ENCODE data around the gene TRMT2B. TPM values are rescaled to one million over a fixed set of nuclear protein-coding genes. Genes with fewer than 3 reads are reported as not detected.
"Not testable (repeated sequence)": the region's sequence is repeated elsewhere in the genome, so short reads cannot be mapped to it uniquely, and the experiment has no call there.

Gene TRMT2B
- total RNA-seq: 11.8 and 13.3 TPM in 2 replicates
- 8.9 TPM for polyA plus RNA-seq (2012)

DNA sequence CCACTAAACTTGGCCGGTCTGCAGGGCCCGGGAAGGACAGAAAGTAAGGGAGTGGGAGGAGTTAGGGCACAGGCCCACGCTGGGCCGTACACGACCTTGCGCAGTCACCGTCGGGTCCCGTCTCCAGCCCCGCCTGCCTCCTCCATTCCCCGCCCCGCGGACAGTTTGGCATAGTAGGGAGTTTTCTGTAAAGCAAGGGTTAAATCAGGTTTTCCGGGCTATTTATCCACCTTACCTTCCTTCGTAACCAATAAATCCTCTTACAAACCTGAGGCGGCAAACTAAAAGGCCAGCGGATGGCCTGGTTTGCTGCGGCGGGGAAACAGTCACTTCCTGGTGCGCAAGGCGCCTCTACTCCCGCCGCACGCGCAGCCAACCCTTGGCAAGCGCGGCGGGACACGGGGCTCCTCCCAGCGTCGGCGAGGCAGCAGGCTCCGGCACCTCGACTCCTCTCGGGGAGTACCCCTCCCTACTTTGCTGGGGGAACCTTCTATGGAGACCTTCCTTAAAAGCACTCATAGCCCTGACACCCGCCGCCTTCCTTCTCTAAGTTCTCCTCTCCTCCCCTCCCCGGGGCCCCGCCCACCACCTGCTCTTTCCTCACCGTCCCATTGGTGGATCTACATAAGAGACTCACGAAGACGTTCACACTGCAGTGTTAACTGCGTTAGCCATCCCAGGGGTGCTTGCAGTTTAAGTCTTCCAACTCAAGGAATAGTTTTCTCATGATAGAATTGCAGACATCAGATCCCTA is at the start of gene TRMT2B:
Gene TRMT2B (minus strand): TSS at position 563 of the 754 bp plus-strand sequence. CDS start 9,822 bp downstream, outside the sequence.
- peak; percentile 79 for DNase-seq (ENCODE audit: low read depth)

DNA sequence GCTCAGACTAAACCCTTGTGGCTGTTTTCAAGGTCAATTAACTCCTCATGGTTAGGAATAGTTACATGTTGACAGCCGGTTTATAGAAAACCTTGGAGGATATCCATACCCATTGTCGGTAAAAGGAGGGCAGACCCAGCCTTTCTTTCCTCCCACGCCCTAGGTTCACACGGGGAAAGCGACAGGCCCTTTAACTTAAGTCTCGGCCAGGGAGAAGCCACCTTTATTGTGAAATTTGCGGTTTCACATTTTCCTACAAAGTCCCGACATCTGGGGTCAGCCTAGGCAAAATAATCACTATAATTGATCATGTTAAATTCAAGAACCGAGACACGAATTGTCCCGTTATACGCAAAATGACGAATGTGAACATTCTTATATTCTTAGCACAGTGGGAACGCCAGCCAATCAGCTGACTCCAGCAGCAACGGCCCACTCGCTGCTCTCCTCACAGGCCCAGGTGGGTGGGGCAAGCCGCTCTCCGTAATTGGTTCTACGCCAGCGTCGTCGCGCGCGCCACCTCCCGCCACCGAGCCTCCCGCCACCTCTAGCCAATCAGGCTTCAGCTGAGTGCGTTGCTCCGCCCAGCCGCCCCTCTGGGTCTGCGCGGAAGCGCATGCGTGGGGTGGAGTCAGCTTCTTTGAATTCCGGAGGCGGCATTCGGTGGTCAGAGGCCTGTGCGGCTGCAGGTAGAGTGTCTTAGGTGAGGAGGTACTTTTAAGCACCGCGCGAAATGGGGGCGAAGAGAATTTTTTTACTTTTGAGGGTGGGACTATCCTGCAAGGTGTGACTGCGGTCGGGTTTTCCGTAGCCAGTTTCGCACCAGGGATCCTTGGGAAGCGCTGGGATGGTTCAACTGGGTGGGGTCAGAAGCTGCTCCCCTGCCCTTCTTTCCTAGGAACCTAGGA is 45.9 kb upstream of the TRMT2B start, which contains the start of gene CENPI:
Gene CENPI (plus strand): TSS at position 659 of the 908 bp plus-strand sequence. CDS start 2,867 bp downstream, outside the sequence.
- DNase-seq (ENCODE audit: low read depth): peak; percentile 91

GRCh38 chrX:101091817-101092216 is 39.9 kb upstream of the TRMT2B start:
- DNase-seq (ENCODE audit: low read depth): no peak

DNA sequence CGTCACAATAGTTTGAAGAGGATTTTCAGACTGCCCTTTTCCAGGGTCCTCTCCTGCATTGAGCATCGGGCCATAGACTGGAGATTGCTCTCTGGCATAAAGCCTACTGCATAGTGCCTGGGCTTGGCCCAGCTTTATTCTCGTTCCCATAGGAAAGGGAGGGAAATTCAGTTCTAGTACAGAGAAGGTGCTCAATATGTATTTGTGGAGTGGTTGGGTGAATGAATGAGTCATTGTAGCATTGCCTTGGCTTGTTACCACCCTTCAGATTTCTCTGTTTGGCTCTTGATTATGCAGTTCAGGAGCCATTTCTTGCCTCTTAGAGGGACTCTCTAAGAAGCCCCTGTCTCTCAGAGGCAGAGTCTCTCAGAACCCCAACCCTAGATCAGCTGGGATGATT is 29.3 kb upstream of the TRMT2B start:
- DNase-seq (ENCODE audit: low read depth): no peak

GRCh38 chrX:101080326-101081124 is 28.6 kb upstream of the TRMT2B start:
- no peak for DNase-seq (ENCODE audit: low read depth)

DNA sequence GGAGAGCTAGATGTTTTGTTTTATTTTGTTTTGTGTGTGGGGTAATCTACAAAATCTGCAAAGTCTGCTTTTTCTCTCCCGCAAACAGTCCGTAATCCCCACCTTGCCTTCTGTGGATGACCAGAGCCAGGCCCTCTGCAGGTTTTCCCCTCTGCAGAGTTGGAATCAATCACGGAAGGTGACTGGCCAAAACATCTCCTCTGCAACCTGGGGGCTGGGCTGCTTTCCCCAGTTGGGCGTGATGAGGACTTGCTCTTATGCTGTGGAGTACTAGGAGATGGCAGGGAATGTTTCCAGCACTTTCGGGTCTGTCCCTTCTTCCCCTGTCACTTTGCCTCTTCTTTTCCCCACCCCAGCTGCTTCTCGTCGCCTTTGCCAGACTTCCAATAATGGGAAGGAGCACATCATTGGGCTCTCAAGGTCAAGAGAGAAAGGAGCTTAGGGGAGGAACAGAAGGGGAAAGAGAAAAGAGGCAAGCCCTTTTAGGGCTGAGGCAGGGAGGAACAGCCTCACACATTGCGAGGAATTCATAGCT is 27.9 kb upstream of the TRMT2B start:
- DNase-seq (ENCODE audit: low read depth): no peak

DNA sequence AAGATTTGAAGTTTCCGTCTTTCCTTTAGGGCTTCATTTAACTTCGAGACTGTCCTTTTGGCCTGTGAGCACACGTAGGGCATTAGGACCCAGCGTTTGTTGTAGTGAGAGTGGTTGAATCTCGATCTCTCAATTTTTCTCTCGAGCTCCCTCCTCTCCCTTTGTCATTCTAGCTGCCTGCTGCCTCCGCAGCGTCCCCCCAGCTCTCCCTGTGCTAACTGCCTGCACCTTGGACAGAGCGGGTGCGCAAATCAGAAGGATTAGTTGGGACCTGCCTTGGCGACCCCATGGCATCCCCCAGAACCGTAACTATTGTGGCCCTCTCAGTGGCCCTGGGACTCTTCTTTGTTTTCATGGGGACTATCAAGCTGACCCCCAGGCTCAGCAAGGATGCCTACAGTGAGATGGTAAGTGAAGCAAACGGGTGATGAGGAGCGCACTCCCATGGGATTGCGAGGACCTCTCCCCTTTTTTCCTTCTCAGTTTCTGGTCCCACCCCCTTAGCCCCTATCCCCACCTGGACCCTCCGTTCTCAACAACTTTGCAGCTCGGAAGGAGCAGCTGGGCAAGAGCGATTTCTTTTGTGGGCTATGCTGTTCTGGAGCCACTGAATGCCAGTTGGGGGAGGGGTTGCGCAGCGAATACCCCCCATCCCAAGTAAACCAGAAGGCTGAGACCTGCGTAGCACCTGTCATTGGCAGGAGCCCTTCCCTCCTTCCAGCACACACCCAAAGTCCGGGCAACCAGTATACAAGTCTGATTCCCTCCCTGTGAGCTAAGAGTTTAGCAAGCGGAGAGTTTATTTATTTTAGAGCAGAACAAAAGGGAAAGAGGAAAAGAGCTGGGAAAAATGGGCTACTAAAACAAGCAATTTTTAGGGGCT is 27.0 kb upstream of the TRMT2B start, which contains the start of gene TMEM35A:
Gene TMEM35A (plus strand): TSS at position 164 of the 883 bp plus-strand sequence. CDS start 124 bp downstream, at position 288.
- peak; percentile 38 for DNase-seq (ENCODE audit: low read depth)

DNA sequence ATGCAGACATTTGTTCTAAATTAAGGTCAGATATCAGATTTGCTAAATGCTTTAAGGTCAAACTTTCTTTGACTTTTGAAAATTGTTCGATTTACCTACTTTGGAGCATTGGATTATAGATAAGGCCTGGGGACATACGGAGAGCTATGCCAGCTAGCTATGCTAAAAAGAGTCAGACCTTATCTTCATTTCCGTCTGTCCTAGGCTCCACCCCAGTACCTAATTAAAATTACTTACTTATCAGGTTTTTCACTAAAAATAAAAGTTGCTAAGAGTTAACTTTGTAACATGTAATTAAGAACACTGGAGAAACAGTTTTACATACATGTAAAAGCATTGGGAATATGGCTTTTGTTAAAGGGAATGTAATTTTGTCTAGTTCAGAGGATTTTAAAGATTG is 19.7 kb upstream of the TRMT2B start:
- DNase-seq (ENCODE audit: low read depth): no peak

DNA sequence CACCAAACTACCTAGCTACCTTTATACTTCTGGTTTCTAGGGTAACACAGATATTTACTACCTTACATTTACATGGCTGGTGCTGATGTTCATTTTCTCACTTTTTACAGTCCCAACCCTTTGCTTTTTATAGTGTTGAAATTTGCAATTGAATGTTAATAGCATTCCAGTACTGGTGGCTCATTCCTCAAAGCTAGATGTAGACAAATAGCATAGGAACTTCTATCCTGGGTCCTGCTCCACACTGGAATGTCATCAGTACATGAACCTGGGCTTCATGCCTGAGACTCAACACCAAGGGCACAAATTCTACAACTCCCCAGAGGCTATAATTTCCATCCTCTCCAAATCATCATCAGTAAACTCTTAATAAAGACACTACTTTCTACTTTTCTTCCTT is 10.3 kb upstream of the TRMT2B start:
- DNase-seq (ENCODE audit: low read depth): no peak

- no peak for DNase-seq (ENCODE audit: low read depth)
These were observed 5.3 kb upstream of the TRMT2B start for GRCh38 chrX:101057093-101057714.

- DNase-seq (ENCODE audit: low read depth): not testable (repeated sequence)
These were observed 4.6 kb upstream of the TRMT2B start for GRCh38 chrX:101056551-101056950.

DNA sequence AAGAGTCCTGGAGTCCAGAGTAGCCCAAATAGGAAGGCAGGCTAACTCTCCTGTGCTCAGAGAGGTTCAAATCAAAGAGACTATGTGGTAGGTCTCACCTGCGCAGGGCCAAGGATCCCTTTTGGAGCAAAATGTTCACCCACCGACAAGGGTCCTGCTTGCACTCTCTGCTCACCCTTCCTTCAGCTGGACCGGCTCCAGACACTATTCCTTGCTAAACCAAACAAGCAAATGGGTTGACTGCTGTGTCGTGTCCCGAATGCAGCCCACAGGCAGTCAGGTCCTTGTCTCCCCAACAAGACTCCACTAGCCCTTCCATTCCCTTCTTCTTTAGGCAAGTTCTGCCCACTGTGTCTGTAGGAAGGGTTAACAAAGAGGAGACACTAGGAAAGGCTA is 760 bp downstream of the TRMT2B start:
- DNase-seq (ENCODE audit: low read depth): no peak

DNA sequence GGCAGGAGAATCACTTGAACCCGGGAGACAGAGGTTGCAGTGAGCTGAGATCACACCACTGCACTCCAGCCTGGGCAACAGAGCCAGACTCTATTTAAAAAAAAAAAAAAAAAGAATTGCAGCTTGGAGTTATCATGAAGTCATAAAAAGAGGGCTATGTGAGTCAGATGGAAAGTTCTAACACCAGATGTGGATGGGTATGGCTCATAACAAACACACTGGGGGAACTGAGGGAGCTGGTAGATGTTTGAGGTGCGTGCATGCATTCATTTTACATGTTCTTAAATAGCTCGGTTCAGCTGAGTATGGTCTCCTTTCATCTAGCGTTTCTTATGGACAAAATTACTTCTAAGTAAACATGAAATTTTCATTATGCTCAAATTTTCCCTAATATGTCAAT is 11.7 kb downstream of the TRMT2B start:
- no peak for DNase-seq (ENCODE audit: low read depth)

DNA sequence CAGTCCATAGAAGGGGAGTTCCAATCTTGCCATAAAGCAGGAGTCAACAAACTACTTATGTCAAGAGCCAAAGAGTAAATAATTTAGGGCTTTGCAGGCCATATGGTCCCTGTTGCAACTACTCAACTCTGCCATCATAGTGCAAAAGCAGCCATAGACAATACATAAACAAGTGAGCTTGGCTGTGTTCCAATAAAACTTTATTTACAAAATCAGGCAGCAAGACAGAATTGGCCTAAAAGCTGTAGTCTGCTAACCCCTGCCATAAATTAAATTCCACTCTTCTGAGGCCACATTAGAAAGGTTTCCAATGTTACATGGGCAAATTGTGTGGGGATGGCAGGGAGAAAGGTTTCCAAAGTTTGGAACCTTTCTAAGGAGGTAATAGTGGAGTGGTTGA is 14.7 kb downstream of the TRMT2B start:
- no peak for DNase-seq (ENCODE audit: low read depth)

DNA sequence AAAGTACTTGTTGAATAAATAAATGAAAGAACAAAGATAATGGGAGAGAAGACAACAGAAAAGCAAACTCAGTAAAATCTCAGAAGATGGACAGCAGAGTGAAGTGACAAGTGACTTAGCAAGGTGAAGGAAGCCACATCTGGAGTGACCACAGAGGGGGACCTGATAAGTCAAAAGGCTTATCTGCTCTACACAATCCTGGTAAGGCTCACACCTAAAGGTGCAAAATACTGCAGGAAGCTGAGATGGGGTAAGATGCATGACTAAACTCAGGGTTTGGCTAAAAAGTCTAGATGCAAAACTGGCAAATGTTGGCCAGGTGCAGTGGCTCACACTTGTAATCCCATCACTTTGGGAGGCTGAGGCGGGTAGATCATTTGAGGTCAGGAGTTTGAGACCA is 22.2 kb downstream of the TRMT2B start:
- DNase-seq (ENCODE audit: low read depth): no peak

GRCh38 chrX:101028562-101028961 is 23.3 kb downstream of the TRMT2B start:
- no peak for DNase-seq (ENCODE audit: low read depth)

DNA sequence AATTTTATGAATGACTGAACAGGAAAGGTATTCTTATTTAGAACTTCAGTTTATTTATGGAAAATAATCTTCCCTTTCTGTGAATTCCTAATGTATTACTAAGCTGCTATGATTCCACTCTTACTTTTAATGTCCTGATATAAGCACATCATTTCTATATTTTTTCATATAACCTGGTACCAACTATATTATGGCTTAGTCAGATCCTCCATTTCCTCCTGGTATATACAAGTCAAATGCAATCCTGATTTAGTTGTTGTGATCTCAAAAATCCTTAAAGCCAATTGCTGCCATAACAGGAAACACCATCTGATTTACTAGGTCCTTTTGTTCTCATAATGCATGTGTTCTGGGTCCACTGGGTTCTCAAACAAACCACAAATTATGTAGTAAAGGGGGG is 26.8 kb downstream of the TRMT2B start:
- no peak for DNase-seq (ENCODE audit: low read depth)

DNA sequence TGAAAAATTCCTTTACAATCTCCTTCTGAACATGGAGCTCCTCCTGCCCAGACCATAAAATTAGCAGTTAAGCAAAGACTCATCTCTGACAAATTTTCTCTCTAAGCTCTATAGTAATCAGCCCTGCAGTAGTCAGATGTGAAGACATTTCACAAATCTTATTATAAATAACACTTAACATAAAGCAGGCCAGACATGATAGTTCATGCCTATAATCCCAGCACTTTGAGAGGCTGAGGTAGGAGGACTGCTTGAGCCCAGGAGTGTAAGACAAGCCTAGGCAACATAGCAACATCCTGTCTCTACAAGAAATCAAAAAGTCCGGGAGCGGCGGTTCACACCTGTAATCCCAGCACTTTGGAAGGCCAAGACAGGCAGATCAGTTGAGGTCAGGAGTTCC is 29.9 kb downstream of the TRMT2B start:
- no peak for DNase-seq (ENCODE audit: low read depth)

GRCh38 chrX:101012031-101012430 is 39.9 kb downstream of the TRMT2B start:
- not testable (repeated sequence) for DNase-seq (ENCODE audit: low read depth)
